PC-9 (cell line): ENCODE results near the gene MAN2A1.

Source experiments
- EZH2 ChIP-seq: fragments of 200-600 bp; sonication (generic); IDR thresholded peaks from 2 replicates; pipeline ENCODE4 v1.8.0; 2017; ENCODE audit warnings: antibody characterized with exemption, low read depth
- TF ChIP-seq, protein P1 (sequence below): fragments of 200-600 bp; sonication (generic); conservative IDR thresholded peaks from 2 replicates; pipeline ENCODE4 v1.6.1; 2017; ENCODE audit warnings: mixed run types, antibody characterized with exemption, mild to moderate bottlenecking, moderate library complexity

DNA sequence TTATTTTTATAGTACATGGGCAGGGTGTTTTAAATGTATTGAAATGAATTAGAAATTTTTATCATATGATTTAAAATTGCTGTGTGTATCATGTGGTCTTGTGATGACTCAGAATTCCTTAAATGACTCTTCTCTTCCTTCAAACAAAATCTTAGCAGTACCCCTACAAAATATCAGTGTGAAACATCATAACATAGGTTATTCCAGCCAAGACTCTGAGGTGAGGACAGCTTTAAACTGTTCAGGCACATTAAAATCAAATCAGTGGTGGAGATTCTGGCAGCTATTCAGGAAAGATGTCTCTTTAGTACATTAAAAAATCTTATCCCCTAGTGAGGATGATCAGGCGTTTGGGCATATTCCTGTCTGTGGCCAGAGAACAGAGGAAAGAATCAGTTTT, 174.0 kb downstream of the MAN2A1 start:
- TF ChIP-seq, protein P1, sequence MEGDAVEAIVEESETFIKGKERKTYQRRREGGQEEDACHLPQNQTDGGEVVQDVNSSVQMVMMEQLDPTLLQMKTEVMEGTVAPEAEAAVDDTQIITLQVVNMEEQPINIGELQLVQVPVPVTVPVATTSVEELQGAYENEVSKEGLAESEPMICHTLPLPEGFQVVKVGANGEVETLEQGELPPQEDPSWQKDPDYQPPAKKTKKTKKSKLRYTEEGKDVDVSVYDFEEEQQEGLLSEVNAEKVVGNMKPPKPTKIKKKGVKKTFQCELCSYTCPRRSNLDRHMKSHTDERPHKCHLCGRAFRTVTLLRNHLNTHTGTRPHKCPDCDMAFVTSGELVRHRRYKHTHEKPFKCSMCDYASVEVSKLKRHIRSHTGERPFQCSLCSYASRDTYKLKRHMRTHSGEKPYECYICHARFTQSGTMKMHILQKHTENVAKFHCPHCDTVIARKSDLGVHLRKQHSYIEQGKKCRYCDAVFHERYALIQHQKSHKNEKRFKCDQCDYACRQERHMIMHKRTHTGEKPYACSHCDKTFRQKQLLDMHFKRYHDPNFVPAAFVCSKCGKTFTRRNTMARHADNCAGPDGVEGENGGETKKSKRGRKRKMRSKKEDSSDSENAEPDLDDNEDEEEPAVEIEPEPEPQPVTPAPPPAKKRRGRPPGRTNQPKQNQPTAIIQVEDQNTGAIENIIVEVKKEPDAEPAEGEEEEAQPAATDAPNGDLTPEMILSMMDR: no peak
- TF ChIP-seq EZH2: no peak
